GM23248 (cell line): ENCODE results near the gene SEMA4A. TPM values are rescaled to one million over a fixed set of nuclear protein-coding genes. Genes with fewer than 3 reads are reported as not detected.

Source experiments
- DNase-seq: peaks from one replicate; pipeline ENCODE4 v3.0.0-alpha.2; 2015
- H2AFZ ChIP-seq: fragments of 200-600 bp; sonication (generic); 2 replicates; pipeline ENCODE4 v1.6.1; 2016; ENCODE audit warnings: antibody characterized with exemption
- H3F3A ChIP-seq: fragments of 200-600 bp; sonication (generic); 2 replicates; pipeline ENCODE4 v1.6.1; 2016; ENCODE audit warnings: mild to moderate bottlenecking, antibody characterized with exemption, mixed run types; ENCODE audit not compliant: insufficient read depth
- H3K27ac ChIP-seq: fragments of 200-600 bp; sonication (generic); 2 replicates; pipeline ENCODE4 v1.5.1; 2016; ENCODE audit warnings: mild to moderate bottlenecking
- H3K27me3 ChIP-seq: fragments of 200-600 bp; sonication (generic); replicated peaks from 2 replicates; pipeline ENCODE4 v1.6.1; 2016; ENCODE audit warnings: mild to moderate bottlenecking; ENCODE audit not compliant: insufficient read depth
- H3K36me3 ChIP-seq: fragments of 200-600 bp; sonication (generic); 2 replicates; pipeline ENCODE4 v1.6.1; 2016; ENCODE audit warnings: low read depth, mild to moderate bottlenecking
- H3K4me1 ChIP-seq: fragments of 200-600 bp; sonication (generic); 2 replicates; pipeline ENCODE4 v1.6.1; 2016; ENCODE audit warnings: mild to moderate bottlenecking; ENCODE audit not compliant: insufficient read depth
- H3K4me2 ChIP-seq: fragments of 200-600 bp; sonication (generic); one replicate; pipeline ENCODE4 v1.6.1; 2016; ENCODE audit warnings: mild to moderate bottlenecking; ENCODE audit not compliant: unreplicated experiment
- H3K4me3 ChIP-seq: fragments of 200-600 bp; sonication (generic); 2 replicates; pipeline ENCODE4 v1.5.1; 2016; ENCODE audit warnings: mild to moderate bottlenecking
- H3K79me2 ChIP-seq: fragments of 200-600 bp; sonication (generic); 2 replicates; pipeline ENCODE4 v1.6.1; 2016; ENCODE audit warnings: mild to moderate bottlenecking; ENCODE audit not compliant: insufficient read depth
- H3K9ac ChIP-seq: fragments of 200-600 bp; sonication (generic); 2 replicates; pipeline ENCODE4 v1.6.1; 2016; ENCODE audit warnings: mild to moderate bottlenecking
- H3K9me2 ChIP-seq: fragments of 200-600 bp; sonication (generic); 2 replicates; pipeline ENCODE4 v1.6.1; 2016; ENCODE audit warnings: mixed run types, mild to moderate bottlenecking, moderate library complexity; ENCODE audit not compliant: insufficient read depth
- H3K9me3 ChIP-seq: fragments of 200-600 bp; sonication (generic); one replicate; pipeline ENCODE4 v1.6.1; 2017; ENCODE audit warnings: low read depth
- H4K20me1 ChIP-seq: fragments of 200-600 bp; sonication (generic); 2 replicates; pipeline ENCODE4 v1.6.0; 2016; ENCODE audit not compliant: insufficient read depth
- EZH2 ChIP-seq: fragments of 200-600 bp; sonication (generic); IDR thresholded peaks from 2 replicates; pipeline ENCODE4 v1.6.1; 2018; ENCODE audit warnings: antibody characterized with exemption, mild to moderate bottlenecking; ENCODE audit not compliant: insufficient read depth, poor library complexity, severe bottlenecking
- EZH2phosphoT487 ChIP-seq: fragments of 200-600 bp; sonication (generic); IDR thresholded peaks from 2 replicates; pipeline ENCODE4 v1.6.1; 2018; ENCODE audit warnings: antibody characterized with exemption, moderate library complexity, mild to moderate bottlenecking, low read depth; ENCODE audit not compliant: insufficient read depth
- WGBS, 2 experiments: methylation state at CpG; one replicate each; pipeline ENCODE4 v1.1.6; 2015 to 2017; ENCODE audit warnings: low lambda C conversion rate in 2 of 2, low coverage in 1 of 2; ENCODE audit errors: missing lambda C conversion rate in 2 of 2; 5-methylcytosine and 5-hydroxymethylcytosine counted together
- in situ Hi-C: fragments of 300-500 bp; cut with MboI; formaldehyde crosslinking; loops from 2 replicates; pipeline ENCODE4 v1.15.0; 2020
- polyA plus RNA-seq: library from polyadenylated mRNA; unstranded; fragments of >200 nt; fragmentation: Nextera tagmentation; extraction: Ambion mirVana; gene quantifications from 2 replicates; pipeline ENCODE4 v1.2.1, GENCODE V29; 2016
- total RNA-seq: library from RNA; depleted of rRNA; stranded (reverse); fragments of >200 nt; shearing (Covaris generic); gene quantifications from 2 replicates; pipeline ENCODE4 v1.2.3, GENCODE V29; 2014

SEMA4A gene
- total and polyA plus RNA-seq, 2 experiments from 2014 or later, result 0.35 to 1.1 TPM

GRCh38 chr1:156155756-156156510, 2.5 kb downstream of the SEMA4A start:
- no peaks in the 10 kb centered on the region for H3K9me3 ChIP-seq
- H3K9ac ChIP-seq, result no peak overlapping the region
- H3F3A ChIP-seq, result 0 out of 2 replicates have a peak, but pooled peaks cover 4% of the 10 kb centered on the region
- WGBS, 2 experiments, result 66 to 67% methylated on average over 12 of the region's 12 CpGs
- H4K20me1 ChIP-seq, result no peaks in the 10 kb centered on the region
- TF ChIP-seq EZH2phosphoT487 (no peak), EZH2 (no peak)
- H2AFZ ChIP-seq, result no peak overlapping the region
- in situ Hi-C loops, result no loop called here
- H3K4me1 ChIP-seq, result peaks cover 13% of the 10 kb centered on the region; the same call in 1 of the 2 replicates
- no peak for DNase-seq
- H3K27ac ChIP-seq, result no peak overlapping the region
- H3K4me3 ChIP-seq, result no peak overlapping the region
- H3K79me2 ChIP-seq, result no peaks in the 10 kb centered on the region
- no peaks in the 10 kb centered on the region for H3K27me3 ChIP-seq
- H3K4me2 ChIP-seq, result no peak overlapping the region
- H3K36me3 ChIP-seq, result no peaks in the 10 kb centered on the region
- no peaks in the 10 kb centered on the region for H3K9me2 ChIP-seq

- Histone ChIP-seq H3K4me1 (peaks cover 4% of the 10 kb centered on the region; the same call in 1 of the 2 replicates), H3K9ac (no peak overlapping the region), H3K4me2 (no peak overlapping the region), H3K4me3 (no peak overlapping the region), H3K36me3 (no peaks in the 10 kb centered on the region), H2AFZ (no peak overlapping the region), H3K9me3 (no peaks in the 10 kb centered on the region), H3F3A (0 out of 2 replicates have a peak, but pooled peaks cover 4% of the 10 kb centered on the region), H3K79me2 (no peaks in the 10 kb centered on the region), H3K27ac (no peak overlapping the region), H4K20me1 (no peaks in the 10 kb centered on the region), H3K9me2 (no peaks in the 10 kb centered on the region), H3K27me3 (no peaks in the 10 kb centered on the region)
- DNase-seq, result no peak
- TF ChIP-seq EZH2phosphoT487 (no peak), EZH2 (no peak)
- 61 to 66% methylated on average over 3 of the region's 3 CpGs for WGBS, 2 experiments
- in situ Hi-C loops, result no loop called here
Observed at GRCh38 chr1:156157506-156157905, 4.1 kb downstream of the SEMA4A start.

- Histone ChIP-seq H3K9me2 (no peaks in the 10 kb centered on the region), H4K20me1 (no peaks in the 10 kb centered on the region), H3K4me2 (no peak overlapping the region), H3K9me3 (no peaks in the 10 kb centered on the region), H3F3A (0 out of 2 replicates have a peak, but pooled peaks cover 4% of the 10 kb centered on the region), H3K9ac (no peak overlapping the region), H3K27ac (no peak overlapping the region), H3K4me3 (no peak overlapping the region), H2AFZ (no peak overlapping the region), H3K79me2 (no peaks in the 10 kb centered on the region), H3K27me3 (no peaks in the 10 kb centered on the region), H3K36me3 (no peaks in the 10 kb centered on the region), H3K4me1 (no peaks in the 10 kb centered on the region; the same call in 1 of the 2 replicates)
- TF ChIP-seq EZH2phosphoT487 (no peak), EZH2 (no peak)
- 78 to 79% methylated on average over 5 of the region's 5 CpGs for WGBS, 2 experiments
- in situ Hi-C loops, result no loop called here
- no peak for DNase-seq
Observed at GRCh38 chr1:156157966-156158365, 4.6 kb downstream of the SEMA4A start.

- Histone ChIP-seq H3K4me1 (no peaks in the 10 kb centered on the region), H4K20me1 (no peaks in the 10 kb centered on the region), H2AFZ (peak overlapping the region; percentile 79), H3K27me3 (no peaks in the 10 kb centered on the region), H3K9me3 (no peaks in the 10 kb centered on the region), H3K36me3 (no peaks in the 10 kb centered on the region), H3K27ac (no peak overlapping the region), H3K4me3 (no peak overlapping the region), H3K4me2 (peak overlapping the region; percentile 57), H3K9me2 (no peaks in the 10 kb centered on the region), H3K9ac (peak overlapping the region; percentile 59; the same call in 1 of the 2 replicates), H3K79me2 (no peaks in the 10 kb centered on the region), H3F3A (0 out of 2 replicates have a peak, but pooled peaks cover 4% of the 10 kb centered on the region)
- TF ChIP-seq EZH2phosphoT487 (no peak), EZH2 (no peak)
- DNase-seq, result no peak
- 84 to 87% methylated on average over 13 of the region's 13 CpGs for WGBS, 2 experiments
- in situ Hi-C loops, result no loop called here
Observed at GRCh38 chr1:156160000-156160742, 6.8 kb downstream of the SEMA4A start.
